Thoracic aorta (tissue), 2 donors: ENCODE data around the gene LARP6. TPM values are rescaled to one million over a fixed set of nuclear protein-coding genes. Genes with fewer than 3 reads are reported as not detected.
A peak's percentile ranks its signal among the peaks of the same experiment; 100 is the strongest.

Experiments used
- ATAC-seq: fragments of 150-250 bp; one replicate; pipeline ENCODE4 v1.8.0; 2017; ENCODE audit warnings: low read depth; ENCODE audit not compliant: insufficient number of reproducible peaks, low FRiP score
- DNase-seq: peaks from one replicate; pipeline ENCODE4 v3.0.0-alpha.2; 2020; ENCODE audit warnings: low spot score
- H3K27ac ChIP-seq, 2 donors: fragments of 200-600 bp; sonication (generic); 1 replicate in 1 of 2; 2 replicates in 1 of 2; pipeline ENCODE4 v1.5.1; 2016; ENCODE audit warnings: mild to moderate bottlenecking in 2 of 2, moderate library complexity in 2 of 2
- H3K27me3 ChIP-seq: fragments of 200-600 bp; sonication (generic); replicated peaks from 2 replicates; pipeline ENCODE4 v1.6.0; 2016; ENCODE audit warnings: mild to moderate bottlenecking; ENCODE audit not compliant: insufficient read depth
- H3K36me3 ChIP-seq: fragments of 200-600 bp; sonication (generic); one replicate; pipeline ENCODE4 v1.5.1; 2016
- H3K4me1 ChIP-seq, 2 donors: fragments of 200-600 bp; sonication (generic); 1 replicate in 1 of 2; 2 replicates in 1 of 2; pipeline versions ENCODE4 v1.5.1 to v1.6.0; 2016; ENCODE audit warnings: low read depth in 2 of 2, mild to moderate bottlenecking in 1 of 2; ENCODE audit not compliant: control insufficient read depth in 1 of 2
- H3K4me3 ChIP-seq: fragments of 200-600 bp; sonication (generic); 2 replicates; pipeline ENCODE4 v1.5.1; 2016; ENCODE audit warnings: mild to moderate bottlenecking
- H3K9me3 ChIP-seq: fragments of 200-600 bp; sonication (generic); 2 replicates; pipeline ENCODE4 v1.5.1; 2016
- CTCF ChIP-seq: fragments of 200-600 bp; sonication (generic); IDR thresholded peaks from one replicate; pipeline ENCODE4 v1.5.1; 2019; ENCODE audit warnings: antibody characterized with exemption
- total RNA-seq, 2 donors: library from RNA; depleted of rRNA; stranded (reverse); fragments of >200 nt; gene quantifications; one replicate each; pipeline versions ENCODE4 v1.1.0 to v1.2.3, GENCODE V29; 2016

The LARP6 gene
- 10 to 100 TPM; 43.3 to 92.6 TPM for total RNA-seq

- DNase-seq (no peak), ATAC-seq (peak; percentile 48)
- Histone ChIP-seq H3K27ac (peak within 1 kb of the TSS; percentile 93 to 98), H3K4me1 (peaks cover 12 to 62% of the 10 kb centered on the region in 2 donors), H3K36me3 (peaks cover 4% of the 10 kb centered on the region), H3K9me3 (no peaks in the 10 kb centered on the region), H3K4me3 (peak within 1 kb of the TSS; percentile 85), H3K27me3 (no peaks in the 10 kb centered on the region)
- no peak for TF ChIP-seq CTCF
These were observed at the start of gene LARP6 for GRCh38 chr15:70853973-70854665. LARP6 (minus strand) TSS chr15:70854157; CDS start chr15:70854088, 69 bp downstream.

DNA sequence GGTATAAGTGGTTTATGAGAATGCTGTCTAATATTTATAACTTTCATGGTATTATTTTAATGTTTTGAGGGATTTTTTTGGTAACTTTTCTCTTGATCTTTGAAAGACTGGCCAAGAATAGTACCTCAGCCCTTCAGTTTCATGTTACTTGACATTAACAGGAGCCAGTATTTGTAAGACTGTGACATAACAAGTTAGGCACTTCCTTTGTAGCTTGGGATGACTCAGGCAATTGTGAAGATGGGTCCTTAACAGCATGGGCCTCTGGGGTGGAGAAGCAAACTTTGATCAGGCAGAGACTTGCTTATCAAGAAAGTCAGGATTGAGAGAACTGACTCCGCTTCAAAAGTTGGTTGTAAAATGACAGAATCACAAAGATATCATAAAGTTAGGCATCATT, 48.1 kb upstream of the LARP6 start:
- Histone ChIP-seq H3K36me3 (peaks cover 4% of the 10 kb centered on the region), H3K4me3 (no peak overlapping the region), H3K27me3 (no peaks in the 10 kb centered on the region), H3K27ac (no peak overlapping the region), H3K4me1 (no peaks in the 10 kb centered on the region), H3K9me3 (no peaks in the 10 kb centered on the region)
- TF ChIP-seq CTCF: no peak
- DNase-seq (no peak), ATAC-seq (no peak)

DNA sequence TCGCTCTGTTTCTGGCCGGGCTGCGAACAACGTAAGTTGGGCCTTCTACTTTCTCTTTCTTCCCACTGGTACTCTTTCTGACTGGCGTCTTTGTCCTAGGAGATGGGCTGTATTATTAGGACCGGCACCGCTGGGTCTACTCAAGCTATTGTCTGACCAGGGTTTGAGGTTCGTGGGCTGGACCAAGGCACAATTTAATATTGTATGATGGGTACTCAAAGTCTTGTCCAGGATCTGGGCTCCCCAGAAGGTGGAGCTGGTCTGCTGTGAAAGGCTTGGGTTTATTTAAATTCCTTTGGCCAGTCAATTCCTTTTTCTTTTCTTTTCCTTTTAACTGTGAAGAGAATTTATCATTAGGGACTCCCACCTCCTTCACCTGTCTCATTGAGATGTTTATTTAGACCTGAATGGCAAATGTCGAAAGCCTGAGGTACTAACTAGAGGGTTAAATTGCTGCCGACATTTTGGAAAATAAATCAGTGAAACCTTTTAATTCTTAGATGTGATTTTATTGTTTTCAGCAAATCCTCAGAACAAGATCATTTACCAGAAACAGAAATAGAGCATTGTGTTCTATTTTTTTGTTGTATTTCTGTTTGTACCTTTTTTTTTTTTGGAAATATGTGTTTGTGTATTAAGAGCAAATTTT, 39.1 kb upstream of the LARP6 start:
- H3K27ac ChIP-seq: peak overlapping the region; percentile 70 to 73
- peaks cover 3 to 9% of the 10 kb centered on the region in 2 donors for H3K4me1 ChIP-seq
- ATAC-seq (no peak), DNase-seq (no peak)
- H3K36me3 ChIP-seq: no peaks in the 10 kb centered on the region
- H3K9me3 ChIP-seq: no peaks in the 10 kb centered on the region
- no peak for TF ChIP-seq CTCF
- H3K4me3 ChIP-seq: peak overlapping the region; percentile 83
- no peaks in the 10 kb centered on the region for H3K27me3 ChIP-seq

- TF ChIP-seq CTCF: no peak
- no peaks in the 10 kb centered on the region for H3K9me3 ChIP-seq
- H3K4me1 ChIP-seq: peaks cover 3 to 9% of the 10 kb centered on the region in 2 donors
- ATAC-seq (peak; percentile 82), DNase-seq (peak; percentile 68)
- no peaks in the 10 kb centered on the region for H3K36me3 ChIP-seq
- peak within 1 kb of the TSS; percentile 83 for H3K4me3 ChIP-seq
- peak within 1 kb of the TSS; percentile 70 to 73 for H3K27ac ChIP-seq
- H3K27me3 ChIP-seq: no peaks in the 10 kb centered on the region
These were observed 38.3 kb upstream of the LARP6 start, which contains the start of the genes LRRC49 and THAP10 for GRCh38 chr15:70892002-70892911. LRRC49 (plus strand) TSS chr15:70892826; CDS start chr15:70892895, 69 bp downstream. THAP10 (minus strand) TSS chr15:70892433; CDS start chr15:70892272, 161 bp downstream.
